HG03175 (cell line): ENCODE results near the gene CIRBP.
A peak's percentile ranks its signal among the peaks of the same experiment; 100 is the strongest.

ENCODE experiments used
- ATAC-seq: cut with Tn5 transposase; IDR thresholded peaks from one replicate; pipeline ENCODE4 v1.9.1; 2021; ENCODE audit warnings: mild to moderate bottlenecking, moderate library complexity; ENCODE audit not compliant: unreplicated experiment

Gene CIRBP

GRCh38 chr19:1266916-1267476 is 2.1 kb upstream of the CIRBP start:
- ATAC-seq = peak; percentile 16

DNA sequence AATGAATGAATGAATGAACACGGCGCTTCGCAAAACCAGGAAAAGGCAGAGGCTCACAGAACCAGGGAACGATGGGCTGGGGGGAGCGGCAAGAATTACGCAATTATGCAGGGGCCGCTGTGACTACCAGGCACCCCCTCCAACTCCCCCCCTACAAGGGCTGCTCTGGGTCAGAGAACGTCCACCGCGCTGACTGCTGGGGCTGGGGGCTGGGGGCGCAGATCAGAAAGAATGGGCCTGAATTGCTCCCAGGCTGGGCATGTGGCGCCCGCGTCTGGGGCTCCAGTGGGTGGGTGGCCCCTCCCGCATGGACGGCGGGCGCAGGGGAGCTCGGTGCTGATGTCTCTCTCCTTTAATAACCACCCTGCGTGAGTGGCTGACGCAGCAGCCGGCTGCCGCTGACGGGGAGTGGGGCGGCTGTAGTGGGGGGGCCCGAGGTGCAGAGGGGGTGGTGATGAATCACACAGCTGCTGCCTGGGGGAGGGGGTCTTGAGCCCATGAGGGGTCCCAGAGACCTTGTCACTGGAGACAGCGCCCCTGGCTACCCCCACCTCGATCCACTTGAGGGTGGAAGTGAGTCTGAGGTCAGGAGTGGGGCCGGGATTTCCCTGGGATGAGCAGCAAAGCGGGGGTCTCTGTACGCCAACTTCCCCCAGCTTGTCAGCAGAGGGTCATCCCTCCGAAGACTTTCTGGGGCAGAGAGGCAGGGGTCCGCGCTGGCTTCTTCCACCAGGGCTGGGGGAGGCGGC is 1.5 kb upstream of the CIRBP start:
- no peak for ATAC-seq

DNA sequence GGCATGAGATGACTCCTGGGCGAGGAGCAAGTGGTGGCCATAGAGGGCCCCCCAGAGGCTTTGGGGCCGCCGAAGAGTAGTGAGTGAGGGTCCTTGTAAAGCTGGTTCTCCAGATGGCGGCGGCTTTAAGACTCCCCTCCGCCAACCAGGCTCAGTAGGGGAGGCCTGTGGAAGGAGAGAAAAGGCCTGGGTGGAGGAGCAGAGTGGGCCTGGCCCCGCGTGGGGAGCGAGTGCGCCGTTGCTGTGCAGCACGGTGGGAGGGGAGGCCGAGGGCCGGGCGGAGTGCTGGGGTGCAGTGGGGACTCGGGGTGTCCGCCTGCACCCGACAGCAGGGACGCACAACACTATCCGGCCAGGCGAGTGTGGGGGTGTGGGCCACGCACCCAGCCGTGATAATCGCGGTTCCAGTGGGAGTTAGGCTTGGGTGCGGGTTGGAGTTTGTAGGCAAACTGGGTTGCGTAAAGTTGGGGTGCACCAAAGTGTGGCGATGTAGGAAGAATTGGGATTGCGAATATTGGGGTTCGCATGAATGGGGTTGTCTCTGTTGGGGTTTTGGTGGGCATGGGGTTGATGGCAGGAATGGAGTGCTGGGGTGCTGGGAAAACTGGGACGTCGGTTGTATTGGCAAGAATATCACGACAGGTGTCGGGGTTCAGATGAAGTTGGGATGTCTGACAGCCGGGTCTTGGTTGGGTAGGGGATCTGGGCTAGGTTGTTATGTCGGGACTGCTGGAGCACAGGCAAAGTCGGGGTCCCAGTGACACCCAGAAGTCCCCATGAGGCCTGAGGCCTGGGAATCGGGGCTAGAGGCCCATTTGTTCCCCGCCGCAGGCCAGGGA is 687 bp upstream of the CIRBP start:
- no peak for ATAC-seq

DNA sequence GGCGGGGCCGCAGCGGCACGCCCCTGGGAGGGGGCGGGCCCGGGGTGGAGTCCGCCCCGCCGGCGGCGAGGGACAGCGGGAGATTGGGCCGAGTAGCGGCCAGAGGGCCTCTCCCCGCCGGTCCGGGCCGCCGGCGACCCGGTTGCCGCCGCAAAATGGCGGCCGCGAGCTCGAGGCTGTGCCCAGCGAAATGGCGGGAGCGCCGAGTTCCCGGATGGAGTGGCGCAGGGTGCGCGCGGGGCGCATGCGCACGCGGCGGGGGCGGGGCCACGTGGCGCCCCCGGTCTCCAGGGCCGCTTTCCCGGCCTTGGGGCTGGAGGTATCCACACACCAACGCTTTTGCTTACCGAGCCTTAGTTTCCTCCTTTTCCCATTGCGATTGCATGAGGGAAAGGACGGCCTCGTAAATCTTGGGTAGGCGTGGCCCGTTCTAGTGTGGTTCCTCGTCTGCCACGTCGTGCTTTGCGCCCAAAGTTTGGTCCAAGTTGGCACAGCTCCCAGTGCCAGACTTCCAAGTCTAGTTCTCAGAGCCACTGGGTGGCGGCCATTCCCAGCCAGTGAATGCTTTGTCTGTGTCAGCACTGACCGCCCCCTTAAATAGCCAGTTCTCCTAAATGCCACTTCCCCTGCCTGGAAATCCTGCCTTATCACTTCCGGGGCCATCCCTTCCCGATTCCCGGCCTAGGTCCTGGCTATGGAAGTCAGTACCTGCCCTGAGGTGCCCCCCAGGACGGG is 513 bp downstream of the CIRBP start:
- ATAC-seq = peak; percentile 26

- ATAC-seq = no peak
Observed at GRCh38 chr19:1270213-1270853, 1.2 kb downstream of the CIRBP start.

GRCh38 chr19:1270854-1271527 is 1.9 kb downstream of the CIRBP start:
- ATAC-seq = no peak

DNA sequence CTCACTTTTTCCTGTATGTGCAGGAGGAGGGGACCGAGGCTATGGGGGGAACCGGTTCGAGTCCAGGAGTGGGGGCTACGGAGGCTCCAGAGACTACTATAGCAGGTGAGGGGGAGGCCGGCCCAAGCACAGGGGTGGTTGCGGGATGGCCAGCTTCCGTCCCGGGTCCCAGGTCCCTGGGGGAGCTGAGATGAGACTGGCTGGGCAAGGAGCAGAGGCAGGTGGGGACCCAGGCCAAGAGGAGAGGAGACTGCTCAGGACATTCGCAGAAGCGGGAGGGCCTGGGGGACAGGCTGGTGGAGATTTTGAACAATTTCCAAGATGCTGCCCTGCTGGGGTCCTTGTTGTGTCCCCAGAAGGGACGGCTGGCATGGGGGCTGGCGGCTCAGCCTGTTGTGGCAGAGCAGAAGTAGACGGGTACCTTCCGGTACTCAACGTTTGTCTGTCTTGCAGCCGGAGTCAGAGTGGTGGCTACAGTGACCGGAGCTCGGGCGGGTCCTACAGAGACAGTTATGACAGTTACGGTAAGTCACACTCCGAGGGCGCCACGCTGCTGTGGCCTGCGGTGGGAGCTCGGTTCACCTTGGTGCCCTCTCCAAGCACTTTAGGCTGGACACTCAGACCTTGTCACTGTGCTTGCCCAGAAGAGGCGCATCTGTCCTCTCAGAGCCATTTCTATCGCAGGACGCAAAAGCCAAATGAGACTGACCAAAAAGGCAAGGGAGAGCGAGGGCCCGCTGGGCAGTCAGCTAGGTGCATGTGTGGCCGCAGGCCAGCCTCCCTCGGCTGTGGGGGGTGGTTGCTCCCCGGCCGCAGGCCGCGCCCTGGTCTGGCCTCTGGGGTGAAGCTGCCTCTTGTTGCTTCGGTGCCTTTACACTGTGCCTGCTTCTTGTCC is 2.6 kb downstream of the CIRBP start:
- no peak for ATAC-seq

DNA sequence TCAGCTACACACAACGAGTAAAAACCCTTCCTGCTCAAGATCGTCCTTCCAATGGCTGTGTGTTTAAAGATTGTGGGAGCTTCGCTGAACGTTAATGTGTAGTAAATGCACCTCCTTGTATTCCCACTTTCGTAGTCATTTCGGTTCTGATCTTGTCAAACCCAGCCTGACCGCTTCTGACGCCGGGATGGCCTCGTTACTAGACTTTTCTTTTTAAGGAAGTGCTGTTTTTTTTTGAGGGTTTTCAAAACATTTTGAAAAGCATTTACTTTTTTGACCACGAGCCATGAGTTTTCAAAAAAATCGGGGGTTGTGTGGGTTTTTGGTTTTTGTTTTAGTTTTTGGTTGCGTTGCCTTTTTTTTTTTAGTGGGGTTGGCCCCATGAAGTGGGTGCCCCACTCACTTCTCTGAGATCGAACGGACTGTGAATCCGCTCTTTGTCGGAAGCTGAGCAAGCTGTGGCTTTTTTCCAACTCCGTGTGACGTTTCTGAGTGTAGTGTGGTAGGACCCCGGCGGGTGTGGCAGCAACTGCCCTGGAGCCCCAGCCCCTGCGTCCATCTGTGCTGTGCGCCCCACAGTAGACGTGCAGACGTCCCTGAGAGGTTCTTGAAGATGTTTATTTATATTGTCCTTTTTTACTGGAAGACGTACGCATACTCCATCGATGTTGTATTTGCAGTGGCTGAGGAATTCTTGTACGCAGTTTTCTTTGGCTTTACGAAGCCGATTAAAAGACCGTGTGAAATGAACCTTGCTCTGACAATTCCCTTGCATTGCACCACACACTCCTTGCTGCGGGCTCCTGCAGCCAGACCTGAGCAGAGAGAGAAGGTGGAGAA is 3.5 kb downstream of the CIRBP start:
- no peak for ATAC-seq

GRCh38 chr19:1273263-1274041 is 4.3 kb downstream of the CIRBP start:
- ATAC-seq = no peak

- ATAC-seq = no peak
Observed at GRCh38 chr19:1274081-1274851, 5.1 kb downstream of the CIRBP start.

- ATAC-seq = no peak
Observed at GRCh38 chr19:1274852-1275259, 5.7 kb downstream of the CIRBP start.

DNA sequence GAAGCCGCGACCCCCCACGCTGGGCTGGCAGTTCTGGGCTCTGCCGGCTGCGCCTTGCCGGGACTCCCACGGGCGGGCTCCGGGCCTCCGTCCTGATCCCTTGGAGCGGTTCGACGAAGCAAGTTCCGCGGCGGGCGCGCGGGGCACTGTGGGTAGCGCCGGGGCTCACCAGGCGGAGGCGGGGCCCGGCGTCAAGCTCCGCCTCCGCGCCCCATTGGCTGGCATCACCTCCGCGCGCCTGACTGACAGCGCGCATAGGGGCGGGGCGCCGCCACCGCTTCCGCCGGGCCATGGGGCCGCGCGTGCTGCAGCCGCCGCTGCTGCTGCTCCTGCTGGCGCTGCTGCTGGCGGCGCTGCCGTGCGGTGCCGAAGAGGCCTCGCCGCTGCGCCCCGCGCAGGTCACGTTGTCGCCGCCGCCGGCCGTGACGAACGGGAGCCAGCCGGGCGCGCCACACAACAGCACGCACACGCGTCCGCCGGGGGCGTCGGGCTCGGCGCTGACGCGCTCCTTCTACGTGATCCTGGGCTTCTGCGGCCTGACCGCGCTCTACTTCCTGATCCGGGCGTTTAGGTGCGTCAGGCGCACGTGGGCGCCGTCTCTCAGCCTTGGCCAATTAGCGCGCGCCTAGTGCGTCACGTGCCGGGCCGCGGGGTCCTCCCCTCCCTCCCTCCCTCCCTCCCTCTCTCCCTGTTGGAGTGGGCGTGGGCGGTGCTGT is 6.3 kb downstream of the CIRBP start, which contains the start of gene FAM174C:
TSS of gene FAM174C (plus strand) at position 271 of the 716 bp plus-strand sequence. CDS start at position 291, 20 bp downstream.
- peak; percentile 80 for ATAC-seq

DNA sequence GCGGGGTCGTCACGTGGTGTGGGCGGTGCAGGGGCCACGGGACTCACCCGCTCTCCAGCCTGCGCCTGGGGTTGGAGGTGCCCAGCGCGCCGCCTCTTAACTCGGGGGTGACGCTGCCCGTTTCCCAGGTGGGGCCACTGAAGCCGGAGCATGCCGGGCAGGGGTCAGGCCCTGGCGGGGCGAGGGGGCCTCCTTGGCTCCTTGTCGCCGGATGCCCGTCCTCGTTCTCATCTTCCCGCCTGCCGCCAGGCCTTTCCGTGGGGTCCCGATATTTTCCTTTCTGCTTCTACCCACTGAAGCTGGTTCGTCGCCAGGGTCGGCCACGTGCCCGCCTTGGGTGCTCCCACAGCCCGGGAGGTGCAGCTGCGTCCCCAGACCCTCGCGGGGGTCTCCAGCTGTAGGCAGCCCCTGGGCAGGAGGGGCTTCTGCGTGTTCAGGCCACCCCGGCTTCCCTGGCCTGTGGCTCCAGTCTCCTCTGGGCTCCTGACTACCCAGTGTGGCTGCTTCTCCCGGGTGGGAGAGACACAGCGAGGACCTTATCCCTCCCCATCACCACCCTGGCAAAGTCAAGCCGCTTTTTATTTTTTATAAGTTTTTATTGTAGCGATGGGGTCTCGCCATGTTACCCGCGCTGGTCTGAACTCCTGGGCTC is 7.0 kb downstream of the CIRBP start:
- ATAC-seq = no peak

DNA sequence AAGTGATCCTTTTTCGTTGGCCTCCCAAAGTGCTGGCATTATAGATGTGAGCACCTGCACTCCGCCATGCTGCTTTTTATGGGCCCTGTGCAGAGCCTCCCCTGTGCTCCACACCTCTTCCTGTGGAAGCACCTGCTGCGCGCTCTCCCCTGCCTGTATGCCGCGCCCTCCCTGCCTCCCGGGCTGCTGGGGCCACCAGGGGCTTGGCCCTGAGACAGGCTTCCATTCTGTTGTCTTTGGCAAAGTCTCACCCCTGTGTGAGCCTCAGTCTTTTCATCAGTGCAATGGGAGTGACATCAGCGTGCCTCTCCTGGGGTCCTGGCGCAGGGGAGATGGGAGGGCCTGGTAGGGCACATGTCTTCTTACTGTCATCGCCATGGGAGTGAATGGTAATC is 7.5 kb downstream of the CIRBP start:
- ATAC-seq = no peak

GRCh38 chr19:1277061-1277460 is 7.9 kb downstream of the CIRBP start:
- ATAC-seq = no peak
